Dedifferentiated amniotic fluid mesenchymal stem cell (primary cell): ENCODE results near the gene TMEM178B.
"Not testable (repeated sequence)": the region's sequence is repeated elsewhere in the genome, so short reads cannot be mapped to it uniquely, and the experiment has no call there.

Experiments used
- DNase-seq: peaks from one replicate; pipeline ENCODE4 v3.0.0-alpha.2; 2016; ENCODE audit errors: extremely low spot score

Gene TMEM178B

GRCh38 chr7:141184532-141185190 is 110.8 kb downstream of the TMEM178B start:
- DNase-seq, result no peak

DNA sequence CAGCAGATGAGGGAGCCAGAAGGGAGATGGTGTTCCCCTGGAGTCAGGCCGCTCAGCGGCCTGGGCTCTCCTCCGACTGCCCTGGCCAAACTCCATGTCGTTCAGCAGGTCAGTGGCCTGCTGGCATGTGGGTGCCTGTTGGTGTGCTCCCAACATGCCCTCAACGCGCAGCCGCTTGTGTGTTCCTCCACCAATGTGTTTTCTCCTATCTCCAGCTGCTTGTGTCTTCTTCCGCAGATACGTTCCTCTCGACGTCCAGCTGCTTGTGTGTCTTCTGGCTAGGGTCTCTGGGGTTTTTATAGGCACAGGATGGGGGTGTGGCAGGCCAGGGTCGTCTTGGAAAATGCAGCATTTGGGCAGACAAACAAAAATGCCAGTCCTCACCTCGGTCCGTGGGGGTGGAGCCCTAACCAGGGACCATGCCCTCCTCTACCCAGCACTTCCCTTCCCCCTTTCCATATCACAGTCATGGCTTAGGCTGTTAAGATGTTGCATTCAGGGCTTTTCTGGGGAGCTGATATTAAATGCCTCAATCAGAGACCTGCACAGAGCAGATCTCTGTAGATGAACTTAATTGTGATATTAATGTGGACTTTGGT is 111.6 kb downstream of the TMEM178B start:
- DNase-seq, result no peak

GRCh38 chr7:141189231-141189630 is 115.4 kb downstream of the TMEM178B start:
- no peak for DNase-seq

- DNase-seq, result no peak
Measured at GRCh38 chr7:141190495-141190894, 116.6 kb downstream of the TMEM178B start.

DNA sequence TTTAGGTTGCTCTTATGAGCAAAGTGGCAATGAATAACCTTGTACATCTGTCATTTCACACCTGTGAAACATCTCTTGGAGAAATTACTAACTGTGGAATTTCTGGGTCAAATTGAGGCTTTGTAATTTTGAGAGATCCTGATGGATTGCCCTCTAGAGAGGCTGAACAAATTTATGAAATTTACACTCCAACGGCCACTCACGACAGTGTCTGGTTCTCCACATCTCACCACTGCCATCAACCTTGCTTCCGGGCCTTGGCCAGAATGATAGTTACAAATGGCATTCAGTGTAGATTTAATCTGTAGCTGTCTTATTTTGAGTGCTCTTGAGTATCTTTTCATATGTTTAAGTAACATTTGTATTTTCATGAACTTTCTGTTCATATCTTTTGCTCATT is 117.4 kb downstream of the TMEM178B start:
- no peak for DNase-seq

DNA sequence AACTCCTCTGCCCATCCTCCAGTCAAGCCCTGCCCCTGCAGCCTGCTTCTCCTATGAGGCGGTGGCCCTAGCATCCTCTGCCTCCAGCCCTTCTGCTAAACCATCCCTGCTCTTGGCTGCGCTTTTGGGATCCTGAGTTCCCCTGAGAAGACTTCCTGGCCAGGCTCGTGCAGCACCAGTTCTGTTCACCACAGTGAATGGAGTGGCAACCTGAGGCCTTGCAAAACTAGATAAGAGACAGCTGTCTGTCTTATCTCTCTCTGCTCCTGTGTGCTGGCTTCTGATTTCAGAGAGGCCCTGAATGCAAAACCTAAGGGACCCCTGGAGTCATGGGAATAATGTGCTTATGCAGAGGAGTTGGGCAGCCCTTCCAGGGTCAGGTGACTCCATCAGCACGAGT is 119.2 kb downstream of the TMEM178B start:
- DNase-seq, result no peak

DNA sequence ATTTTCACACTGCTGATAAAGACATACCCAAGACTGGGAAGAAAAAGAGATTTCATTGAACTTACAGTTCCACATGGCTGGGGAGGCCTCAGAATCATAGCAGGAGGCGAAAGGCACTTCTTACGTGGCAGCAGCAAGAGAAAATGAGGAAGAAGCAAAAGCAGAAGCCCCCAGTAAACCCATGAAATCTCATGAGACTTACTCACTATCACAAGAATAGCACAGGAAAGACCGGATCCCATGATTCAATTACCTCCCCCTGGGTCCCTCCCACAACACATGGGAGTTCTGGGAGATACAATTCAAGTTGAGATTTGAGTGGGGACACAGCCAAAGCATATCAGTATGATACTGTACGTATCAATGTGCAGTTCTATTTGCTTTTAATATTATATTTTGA is 121.9 kb downstream of the TMEM178B start:
- DNase-seq, result not testable (repeated sequence)

DNA sequence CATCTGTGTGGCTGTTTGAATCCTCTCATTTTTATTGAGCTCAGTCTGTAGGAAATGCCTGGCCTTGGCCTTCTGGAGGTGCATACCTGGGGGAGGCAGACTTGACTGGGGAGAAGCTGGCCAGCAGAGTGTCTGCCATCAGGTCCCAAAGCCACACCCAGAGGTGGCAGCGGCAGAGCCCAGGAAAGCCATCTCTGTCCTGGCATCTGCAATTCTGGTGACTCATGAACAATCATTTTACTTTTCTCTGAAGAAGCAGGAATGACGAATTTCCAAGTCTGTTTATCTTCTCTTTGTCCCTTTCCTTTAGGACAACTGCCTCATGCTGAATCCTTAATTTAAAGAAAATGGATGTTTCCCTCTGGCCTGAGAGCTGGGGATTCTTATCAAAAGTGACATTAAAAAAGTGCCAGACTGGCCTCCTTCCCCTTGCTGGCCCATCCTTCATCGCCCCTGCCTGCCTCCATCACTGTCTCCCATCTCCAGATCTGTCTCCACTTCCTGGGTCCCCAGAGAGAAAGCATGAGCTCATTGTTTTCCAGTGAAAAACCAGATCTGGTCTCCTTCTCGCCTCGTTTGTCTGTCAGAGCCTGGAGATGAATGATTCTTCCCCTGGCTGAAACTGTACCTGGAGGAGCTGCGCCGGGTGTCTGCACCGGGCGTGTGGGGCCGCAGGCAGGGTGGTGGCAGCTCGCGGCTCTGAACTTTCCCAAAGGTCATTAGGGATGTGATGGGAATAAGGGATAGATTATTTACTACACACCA is 124.5 kb downstream of the TMEM178B start:
- no peak for DNase-seq

GRCh38 chr7:141200191-141201108 is 126.6 kb downstream of the TMEM178B start:
- no peak for DNase-seq

GRCh38 chr7:141201145-141201885 is 127.5 kb downstream of the TMEM178B start:
- no peak for DNase-seq

- no peak for DNase-seq
Measured at GRCh38 chr7:141202535-141202934, 128.7 kb downstream of the TMEM178B start.

DNA sequence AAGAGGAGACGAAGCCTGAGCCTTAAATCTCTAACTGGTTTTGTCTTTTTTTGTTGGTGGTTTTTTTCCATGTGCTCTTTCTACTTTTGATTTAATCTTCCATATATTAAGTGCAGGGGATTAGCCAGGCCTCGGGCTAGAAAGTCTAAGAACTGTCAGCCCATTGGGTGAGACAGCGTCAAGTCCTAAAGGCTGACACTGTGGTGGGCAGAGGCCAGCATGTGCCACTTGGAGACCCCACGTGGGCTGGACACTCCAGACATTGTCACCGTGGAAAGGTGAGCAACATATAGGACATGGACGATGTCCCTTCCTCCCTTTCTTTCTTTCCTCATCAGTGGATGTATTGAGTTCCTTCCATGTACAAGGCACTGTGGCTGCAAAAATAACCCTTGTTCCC is 129.3 kb downstream of the TMEM178B start:
- no peak for DNase-seq

- no peak for DNase-seq
Measured at GRCh38 chr7:141203586-141203985, 129.7 kb downstream of the TMEM178B start.

- no peak for DNase-seq
Measured at GRCh38 chr7:141207661-141208060, 133.8 kb downstream of the TMEM178B start.

GRCh38 chr7:141208539-141208938 is 134.7 kb downstream of the TMEM178B start:
- no peak for DNase-seq

DNA sequence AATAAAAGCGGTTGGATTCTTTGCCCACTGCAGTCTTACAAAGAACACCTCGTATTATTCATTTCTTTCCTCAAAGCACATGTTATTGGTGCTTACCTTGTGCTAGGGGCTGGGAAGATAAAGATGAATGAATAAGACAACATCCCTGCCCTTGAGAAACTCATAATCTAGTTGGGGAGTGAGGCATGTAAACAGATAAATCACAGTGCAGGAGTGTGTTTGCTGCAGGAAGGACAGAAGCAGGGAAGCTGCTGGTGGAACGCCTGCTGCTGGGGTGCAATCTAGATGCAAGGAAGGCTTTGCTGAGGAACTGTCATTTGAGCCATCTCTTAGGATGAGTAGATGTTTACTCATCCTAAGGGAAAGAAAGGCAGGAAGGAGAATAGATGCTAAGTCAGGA is 135.6 kb downstream of the TMEM178B start:
- DNase-seq, result no peak

GRCh38 chr7:141210862-141211261 is 137.0 kb downstream of the TMEM178B start:
- DNase-seq, result no peak

- DNase-seq, result no peak
Measured at GRCh38 chr7:141213226-141213625, 139.4 kb downstream of the TMEM178B start.

GRCh38 chr7:141217938-141218337 is 144.1 kb downstream of the TMEM178B start:
- DNase-seq, result no peak

- no peak for DNase-seq
Measured at GRCh38 chr7:141218941-141219340, 145.1 kb downstream of the TMEM178B start.

- no peak for DNase-seq
Measured at GRCh38 chr7:141220263-141220880, 146.5 kb downstream of the TMEM178B start.
